ENCODE measurements around the gene SLC25A21. TPM values are rescaled to one million over a fixed set of nuclear protein-coding genes. Genes with fewer than 3 reads are reported as not detected.

Gene SLC25A21
- polyA plus RNA-seq, 2 of the 4 experiments (the other 2 are of a cell fraction) = 0.68 to 1.4 TPM

GRCh38 chr14:36946872-36947271 is 225.5 kb downstream of the SLC25A21 start:
- WGBS (ENCODE audit: missing lambda C conversion rate) = 94% methylated on average over 1 of the region's 1 CpG
- ChIA-PET POLR2A (no interaction called here), CTCF (interaction anchor here (0.6 to 1.4 kb wide), 2 partner anchors 171 to 322 kb away, joined by 3 to 4 read pairs; no protein-coding TSS in a partner anchor)
- Histone ChIP-seq H3K4me1 (peaks cover 20% of the 10 kb centered on the region; the same call in 2 of the 3 replicates), H3K4me2 (no peak overlapping the region), H3K4me3 (no peak overlapping the region), H3K27ac (no peak overlapping the region), H3K9me3 (no peaks in the 10 kb centered on the region)
- no peak for TF ChIP-seq USF2 (IDR thresholded peaks at IDR 0.05)
- no peak for TF ChIP-seq HMGXB4 (CRISPR knock-in tag; IDR thresholded peaks at IDR 0.05; ENCODE audit: borderline replicate concordance)
- TF ChIP-seq HEYL (CRISPR knock-in tag; IDR thresholded peaks at IDR 0.05) = no peak
- TF ChIP-seq RARB (CRISPR knock-in tag; IDR thresholded peaks at IDR 0.05) = no peak
- no peak for TF ChIP-seq GATA3 (IDR thresholded peaks at IDR 0.05; ENCODE audit: borderline replicate concordance)
- FAIRE-seq (no peak), DNase-seq (ENCODE audit: low read depth in 1 of 2, low spot score in 1 of 2) (no peak), ATAC-seq (no peak)

GRCh38 chr14:36944307-36945010 is 227.9 kb downstream of the SLC25A21 start:
- peak; percentile 63 for FAIRE-seq
- Histone ChIP-seq H3K4me1 (peaks cover 20% of the 10 kb centered on the region; the same call in 2 of the 3 replicates), H3K4me3 (no peak overlapping the region), H3K27ac (peak overlapping the region; percentile 25 to 33; a peak in 2 of 6 replicates), H3K4me2 (peak overlapping the region; percentile 40), H3K9me3 (no peaks in the 10 kb centered on the region)
- ChIA-PET POLR2A (no interaction called here), CTCF (interaction anchor here (1.0 to 4.7 kb wide), 6 partner anchors 9 to 295 kb away, joined by 5 to 71 read pairs (median 20); no protein-coding TSS in a partner anchor)
- peak in 1 of 2 experiments; percentile 38; a peak in 2 of 6 replicates for ATAC-seq
- WGBS (ENCODE audit: missing lambda C conversion rate) = 66% methylated on average over 5 of the region's 5 CpGs
- peak in 1 of 2 experiments; percentile 22 for DNase-seq (ENCODE audit: low read depth in 1 of 2, low spot score in 1 of 2)
- TF ChIP-seq NR3C1 (IDR thresholded peaks at IDR 0.05) (no peak), ZFP36 (IDR thresholded peaks at IDR 0.05; ENCODE audit: borderline replicate concordance, partially characterized antibody) (peak; percentile 18)

GRCh38 chr14:36942522-36943245 is 229.7 kb downstream of the SLC25A21 start:
- ChIA-PET CTCF (interaction anchor here (0.6 to 4.7 kb wide), 46 partner anchors 8 to 932 kb away, joined by 3 to 71 read pairs (median 4); no protein-coding TSS in a partner anchor), POLR2A (interaction anchor here (1.0 to 1.7 kb wide), 4 partner anchors 34 to 294 kb away, joined by 3 to 6 read pairs (median 4); partner anchors contain the start of gene SLC25A21)
- Histone ChIP-seq H3K27ac (no peak overlapping the region), H3K9me3 (no peaks in the 10 kb centered on the region), H3K4me1 (peaks cover 20% of the 10 kb centered on the region; the same call in 2 of the 3 replicates), H3K4me3 (no peak overlapping the region), H3K4me2 (no peak overlapping the region)
- peak in 1 of 2 experiments; percentile 62; a peak in 3 of 6 replicates for ATAC-seq
- FAIRE-seq = no peak
- DNase-seq (ENCODE audit: low read depth in 1 of 2, low spot score in 1 of 2) = peak in 1 of 2 experiments; percentile 14
- 75% methylated on average over 4 of the region's 4 CpGs for WGBS (ENCODE audit: missing lambda C conversion rate)
- TF ChIP-seq SMC3 (IDR thresholded peaks at IDR 0.05) (no peak), HOXA7 (CRISPR knock-in tag; IDR thresholded peaks at IDR 0.05) (no peak), CHD2 (IDR thresholded peaks at IDR 0.05; ENCODE audit: low read length, partially characterized antibody) (no peak), SREBF2 (IDR thresholded peaks at IDR 0.05) (no peak), CEBPB (IDR thresholded peaks at IDR 0.05) (no peak), E2F6 (IDR thresholded peaks at IDR 0.05; ENCODE audit: borderline replicate concordance, low read depth) (no peak), PHF8 (IDR thresholded peaks at IDR 0.05; ENCODE audit: borderline replicate concordance, low read depth) (no peak), EHMT2 (IDR thresholded peaks at IDR 0.05; ENCODE audit: low read depth) (no peak), RNF2 (IDR thresholded peaks at IDR 0.05; ENCODE audit: borderline replicate concordance, low read depth) (no peak), RFX5 (IDR thresholded peaks at IDR 0.05) (no peak), FOXS1 (CRISPR knock-in tag; IDR thresholded peaks at IDR 0.05) (no peak), HOXB5 (CRISPR knock-in tag; IDR thresholded peaks at IDR 0.05) (no peak), HOXB13 (CRISPR knock-in tag; IDR thresholded peaks at IDR 0.05; ENCODE audit: low read depth) (no peak), HDAC2 (IDR thresholded peaks at IDR 0.05) (no peak), POLR2A (IDR thresholded peaks at IDR 0.05; ENCODE audit: low read length) (no peak), RAD21 (conservative IDR thresholded peaks at IDR 0.05 in 1 of 2, IDR thresholded peaks at IDR 0.05 in 1 of 2) (no peak), PBX3 (IDR thresholded peaks at IDR 0.05) (no peak), RCOR1 (IDR thresholded peaks at IDR 0.05; ENCODE audit: low read depth, low read length) (no peak)
